Mucosa of descending colon (tissue), 3 donors: ENCODE results near the gene SH3BP4. TPM values are rescaled to one million over a fixed set of nuclear protein-coding genes. Genes with fewer than 3 reads are reported as not detected.

ENCODE experiments used
- ATAC-seq: fragments of 200-7000 bp; cut with Tn5 transposase; one replicate; pipeline ENCODE4 v1.9.1; 2020; ENCODE audit warnings: mild to moderate bottlenecking, moderate library complexity
- DNase-seq, 3 donors: peaks; one replicate each; pipeline ENCODE4 v3.0.0-alpha.2; 2020
- H3K36me3 ChIP-seq: fragments of 200-600 bp; one replicate; pipeline ENCODE4 v1.8.0; 2021; ENCODE audit warnings: low read depth, mild to moderate bottlenecking
- H3K4me1 ChIP-seq: fragments of 200-600 bp; one replicate; pipeline ENCODE4 v1.8.0; 2021; ENCODE audit warnings: low read depth, mild to moderate bottlenecking
- H3K4me3 ChIP-seq: fragments of 200-600 bp; one replicate; pipeline ENCODE4 v1.8.0; 2021; ENCODE audit warnings: mild to moderate bottlenecking
- H3K9me3 ChIP-seq: fragments of 200-600 bp; one replicate; pipeline ENCODE4 v1.8.0; 2021; ENCODE audit warnings: mild to moderate bottlenecking
- intact Hi-C, 2 donors: fragments of 100-400 bp; cut with DNase I in 1 of 2; cut with micrococcal nuclease in 1 of 2; formaldehyde crosslinking; loops; one replicate each; pipeline versions ENCODE4 v1.11.0 to v1.11.1; 2022; cut with DNase I, micrococcal nuclease
- total RNA-seq, 3 donors: library from RNA; stranded (reverse); fragmentation: NEBNext Ultra II Directional in 2 of 3; extraction: Animal tissue kit (Norgen Biotek cat#: 25700) in 2 of 3; gene quantifications; one replicate each; pipeline versions ENCODE4 v1.2.1 to v1.2.4, GENCODE V29; 2021 to 2023
- TF ChIP-seq, protein P1 (sequence below): fragments of 200-600 bp; IDR thresholded peaks from one replicate; pipeline ENCODE4 v1.8.0; 2022; ENCODE audit warnings: antibody characterized with exemption, mild to moderate bottlenecking
- donor health status: DM: no; HTN: no; CAD: no; lungs with moderate emphysema.
- donor health status: DM: no; HTN: no; CAD: no.
- donor health status: DM: no; HTN: yes; CAD: no.

SH3BP4 gene
- total RNA-seq, 3 donors from 2014 or later, result 18.0 to 30.4 (median 29.6) TPM

GRCh38 chr2:235094457-235094856 is 142.6 kb downstream of the SH3BP4 start:
- ATAC-seq, result no peak
- no peaks in the 10 kb centered on the region for H3K36me3 ChIP-seq

DNA sequence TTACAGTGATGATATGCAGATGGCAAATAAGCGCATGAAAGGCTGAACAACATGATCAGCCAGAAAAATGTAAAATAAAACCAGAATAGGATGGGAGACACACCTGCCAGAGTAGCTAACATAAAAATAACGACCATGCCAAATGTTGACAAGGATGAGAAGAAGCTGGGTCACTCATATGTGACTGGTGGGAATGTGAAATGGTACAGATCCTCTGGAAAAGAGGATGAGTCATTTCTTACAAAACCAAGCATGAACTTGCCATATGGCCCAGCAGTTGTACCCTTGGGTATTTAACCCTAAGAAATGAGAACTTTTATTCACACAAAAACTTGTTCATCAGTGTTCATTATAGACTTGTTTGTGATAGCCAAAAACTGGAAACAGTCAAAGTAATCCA is 143.8 kb downstream of the SH3BP4 start:
- ATAC-seq (no peak), DNase-seq (no peak)
- Histone ChIP-seq H3K36me3 (no peaks in the 10 kb centered on the region), H3K4me1 (no peaks in the 10 kb centered on the region), H3K4me3 (no peak overlapping the region), H3K9me3 (no peaks in the 10 kb centered on the region)
- intact Hi-C loops, result no loop called here
- TF ChIP-seq, protein P1, sequence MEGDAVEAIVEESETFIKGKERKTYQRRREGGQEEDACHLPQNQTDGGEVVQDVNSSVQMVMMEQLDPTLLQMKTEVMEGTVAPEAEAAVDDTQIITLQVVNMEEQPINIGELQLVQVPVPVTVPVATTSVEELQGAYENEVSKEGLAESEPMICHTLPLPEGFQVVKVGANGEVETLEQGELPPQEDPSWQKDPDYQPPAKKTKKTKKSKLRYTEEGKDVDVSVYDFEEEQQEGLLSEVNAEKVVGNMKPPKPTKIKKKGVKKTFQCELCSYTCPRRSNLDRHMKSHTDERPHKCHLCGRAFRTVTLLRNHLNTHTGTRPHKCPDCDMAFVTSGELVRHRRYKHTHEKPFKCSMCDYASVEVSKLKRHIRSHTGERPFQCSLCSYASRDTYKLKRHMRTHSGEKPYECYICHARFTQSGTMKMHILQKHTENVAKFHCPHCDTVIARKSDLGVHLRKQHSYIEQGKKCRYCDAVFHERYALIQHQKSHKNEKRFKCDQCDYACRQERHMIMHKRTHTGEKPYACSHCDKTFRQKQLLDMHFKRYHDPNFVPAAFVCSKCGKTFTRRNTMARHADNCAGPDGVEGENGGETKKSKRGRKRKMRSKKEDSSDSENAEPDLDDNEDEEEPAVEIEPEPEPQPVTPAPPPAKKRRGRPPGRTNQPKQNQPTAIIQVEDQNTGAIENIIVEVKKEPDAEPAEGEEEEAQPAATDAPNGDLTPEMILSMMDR, result no peak

More at GRCh38 chr2:235094457-235094856, 142.6 kb downstream of the SH3BP4 start:
- intact Hi-C loops, result no loop called here
- no peaks in the 10 kb centered on the region for H3K4me1 ChIP-seq
- H3K4me3 ChIP-seq, result no peak overlapping the region
- TF ChIP-seq, protein P1, result no peak
- no peaks in the 10 kb centered on the region for H3K9me3 ChIP-seq
- DNase-seq, result no peak

DNA sequence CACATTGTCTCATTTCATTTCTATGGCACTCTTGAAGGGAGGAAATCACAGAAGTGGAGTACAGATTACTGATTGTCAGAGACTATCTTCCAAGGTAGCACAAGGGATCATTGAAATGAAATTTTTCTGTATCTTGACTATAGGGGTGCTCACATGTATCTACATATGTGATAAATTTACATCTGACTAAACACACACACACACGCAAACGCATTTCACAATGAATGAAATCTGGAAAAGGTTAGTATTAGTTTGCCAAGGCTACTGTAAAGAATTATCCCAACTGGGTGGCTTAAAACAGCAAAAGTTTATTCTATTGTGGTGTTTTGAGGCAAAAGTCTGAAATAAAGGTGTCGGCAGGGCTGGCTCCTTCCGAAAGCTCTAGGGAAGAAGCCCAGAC is 144.6 kb downstream of the SH3BP4 start:
- ATAC-seq (no peak), DNase-seq (no peak)
- H3K4me3 ChIP-seq, result no peak overlapping the region
- H3K36me3 ChIP-seq, result no peaks in the 10 kb centered on the region
- intact Hi-C loops, result no loop called here
- TF ChIP-seq, protein P1, result no peak
- H3K9me3 ChIP-seq, result no peaks in the 10 kb centered on the region
- H3K4me1 ChIP-seq, result no peaks in the 10 kb centered on the region

DNA sequence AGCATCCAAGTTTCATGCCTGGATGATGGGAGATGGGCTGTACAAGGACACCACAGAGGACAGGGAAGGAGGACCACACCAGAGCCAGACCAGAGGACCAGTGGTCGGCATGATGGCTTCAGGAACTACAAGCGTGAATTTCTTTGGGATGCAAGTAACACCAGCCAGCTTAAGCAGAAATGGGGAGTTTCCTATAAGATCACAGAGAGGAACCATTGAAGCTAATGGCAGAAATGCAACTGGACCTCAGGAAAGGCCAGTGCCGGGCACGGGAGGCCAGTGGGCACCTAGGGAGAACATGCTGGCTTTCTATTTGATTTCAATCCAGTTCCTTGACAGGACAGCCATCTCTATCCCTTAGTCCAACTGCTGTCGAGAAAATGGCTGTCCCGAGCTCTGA is 145.4 kb downstream of the SH3BP4 start:
- DNase-seq (no peak), ATAC-seq (no peak)
- Histone ChIP-seq H3K4me1 (no peaks in the 10 kb centered on the region), H3K4me3 (no peak overlapping the region), H3K36me3 (no peaks in the 10 kb centered on the region), H3K9me3 (no peaks in the 10 kb centered on the region)
- TF ChIP-seq, protein P1, result no peak
- intact Hi-C loops, result no loop called here

GRCh38 chr2:235098269-235098668 is 146.5 kb downstream of the SH3BP4 start:
- Histone ChIP-seq H3K4me1 (no peaks in the 10 kb centered on the region), H3K36me3 (no peaks in the 10 kb centered on the region), H3K9me3 (no peaks in the 10 kb centered on the region), H3K4me3 (no peak overlapping the region)
- DNase-seq (no peak), ATAC-seq (no peak)
- intact Hi-C loops, result no loop called here
- TF ChIP-seq, protein P1, result no peak
